ENCODE results near the gene AKT3. TPM values are rescaled to one million over a fixed set of nuclear protein-coding genes. Genes with fewer than 3 reads are reported as not detected.

Gene AKT3
- total and polyA plus RNA-seq, 2 of the 8 experiments (the other 6 are each of a cell fraction or from before 2014, with no cell fraction given) = 6.0 to 36.4 TPM

GRCh38 chr1:243712242-243712641, 137.8 kb downstream of the AKT3 start (continued):
- TF ChIP-seq CHD7 (IDR thresholded peaks at IDR 0.05; ENCODE audit: insufficient replicate concordance, low read length) = no peak
- no peak for TF ChIP-seq ZNF274 (IDR thresholded peaks at IDR 0.05; ENCODE audit: borderline replicate concordance, extremely low read depth, low read length)
- no peak for TF ChIP-seq CBX8 (IDR thresholded peaks at IDR 0.05; ENCODE audit: borderline replicate concordance, low read depth, low read length)
- TF ChIP-seq CEBPB (IDR thresholded peaks at IDR 0.05; ENCODE audit: low read depth, low read length) = no peak
- no peak for TF ChIP-seq MAX (IDR thresholded peaks at IDR 0.05)
- TF ChIP-seq FOSL1 (IDR thresholded peaks at IDR 0.05; ENCODE audit: insufficient read depth, low read depth, low read length) = no peak
- TF ChIP-seq RNF2 (IDR thresholded peaks at IDR 0.05; ENCODE audit: borderline replicate concordance, low read depth, low read length, missing control alignments, poor library complexity, severe bottlenecking) = no peak
- no peak for TF ChIP-seq SAP30 (IDR thresholded peaks at IDR 0.05; ENCODE audit: insufficient read depth, insufficient replicate concordance, low read length)
- no peak for TF ChIP-seq TAF1 (IDR thresholded peaks at IDR 0.05; ENCODE audit: low read depth, low read length)
- no peak for TF ChIP-seq NRF1 (IDR thresholded peaks at IDR 0.05; ENCODE audit: low read depth, low read length)
- no peak for TF ChIP-seq SIN3A (conservative IDR thresholded peaks at IDR 0.05 in 1 of 2, IDR thresholded peaks at IDR 0.05 in 1 of 2; ENCODE audit: low read depth in 1 of 2, low read length in 2 of 2)

Measured in H1 (cell line).